Amniotic epithelial cell (primary cell): ENCODE data around the gene ULK2.

Experiments
- DNase-seq: peaks from one replicate; pipeline ENCODE4 v3.0.0-alpha.2; 2010; ENCODE audit warnings: low read depth

ULK2 gene

GRCh38 chr17:19726631-19727376, 140.9 kb downstream of the ULK2 start:
- peak; percentile 19 for DNase-seq

- DNase-seq, result no peak
These were observed 142.2 kb downstream of the ULK2 start for GRCh38 chr17:19725486-19725885.

GRCh38 chr17:19724501-19725420, 143.0 kb downstream of the ULK2 start:
- DNase-seq, result peak; percentile 27

- no peak for DNase-seq
These were observed 143.8 kb downstream of the ULK2 start for GRCh38 chr17:19723964-19724363.
